ENCODE measurements around the gene TNFRSF11A. TPM values are rescaled to one million over a fixed set of nuclear protein-coding genes. Genes with fewer than 3 reads are reported as not detected.

Gene TNFRSF11A
- total and polyA plus RNA-seq, 4 donors = 0.38 to 9.1 (median 4.8) TPM

- no peak overlapping the region for H3K27ac ChIP-seq (ENCODE audit: low read depth in 1 of 2, low read length in 2 of 2)
- H3K27me3 ChIP-seq (ENCODE audit: control insufficient read depth in 1 of 2, insufficient read depth in 2 of 2, low read length in 1 of 2) = no peaks in the 10 kb centered on the region
- intact Hi-C loops (cut with DNase I) = no loop called here
- no peaks in the 10 kb centered on the region for H3K9me3 ChIP-seq (ENCODE audit: control insufficient read depth, low read length)
- no peaks in the 10 kb centered on the region for H3K4me1 ChIP-seq (ENCODE audit: control insufficient read depth in 1 of 2, insufficient read depth in 2 of 2, low read length in 2 of 2)
- ATAC-seq (ENCODE audit: low FRiP score) (no peak), DNase-seq (no peak)
- H3K4me3 ChIP-seq (ENCODE audit: low read length in 2 of 2) = no peak overlapping the region
- WGBS, 2 donors = 84 to 86% methylated on average over 5 of the region's 5 CpGs
- no peaks in the 10 kb centered on the region for H3K36me3 ChIP-seq (ENCODE audit: control insufficient read depth in 1 of 2, insufficient read depth in 2 of 2, low read length in 1 of 2)
Observed at GRCh38 chr18:62336618-62337017, 11.5 kb downstream of the TNFRSF11A start.

DNA sequence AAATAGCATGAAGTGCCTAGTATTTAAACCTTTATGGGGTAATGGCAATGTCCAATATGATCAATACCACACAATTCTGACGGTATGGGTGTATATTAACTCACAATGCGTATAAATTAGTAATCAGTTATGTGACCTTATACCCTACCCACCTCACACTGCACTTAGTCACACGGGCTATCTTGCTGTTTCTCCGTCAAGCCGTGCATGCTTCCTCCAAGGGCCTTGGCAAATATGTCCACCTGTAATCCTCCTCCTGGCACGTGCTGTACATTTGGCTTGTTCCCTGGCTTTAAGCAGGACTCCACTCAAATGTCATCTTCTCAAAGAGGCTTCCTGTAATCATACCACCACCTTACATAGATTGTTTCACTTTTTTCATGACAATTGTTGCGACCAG lies 12.2 kb downstream of the TNFRSF11A start:
- no peaks in the 10 kb centered on the region for H3K9me3 ChIP-seq (ENCODE audit: control insufficient read depth, low read length)
- WGBS, 2 donors = 85% methylated on average over 7 of the region's 7 CpGs
- H3K4me3 ChIP-seq (ENCODE audit: low read length in 2 of 2) = no peak overlapping the region
- no peaks in the 10 kb centered on the region for H3K4me1 ChIP-seq (ENCODE audit: control insufficient read depth in 1 of 2, insufficient read depth in 2 of 2, low read length in 2 of 2)
- no peaks in the 10 kb centered on the region for H3K36me3 ChIP-seq (ENCODE audit: control insufficient read depth in 1 of 2, insufficient read depth in 2 of 2, low read length in 1 of 2)
- H3K27me3 ChIP-seq (ENCODE audit: control insufficient read depth in 1 of 2, insufficient read depth in 2 of 2, low read length in 1 of 2) = no peaks in the 10 kb centered on the region
- no peak for DNase-seq
- H3K27ac ChIP-seq (ENCODE audit: low read depth in 1 of 2, low read length in 2 of 2) = no peak overlapping the region
- no peak for ATAC-seq (ENCODE audit: low FRiP score)
- intact Hi-C loops (cut with DNase I) = no loop called here

DNA sequence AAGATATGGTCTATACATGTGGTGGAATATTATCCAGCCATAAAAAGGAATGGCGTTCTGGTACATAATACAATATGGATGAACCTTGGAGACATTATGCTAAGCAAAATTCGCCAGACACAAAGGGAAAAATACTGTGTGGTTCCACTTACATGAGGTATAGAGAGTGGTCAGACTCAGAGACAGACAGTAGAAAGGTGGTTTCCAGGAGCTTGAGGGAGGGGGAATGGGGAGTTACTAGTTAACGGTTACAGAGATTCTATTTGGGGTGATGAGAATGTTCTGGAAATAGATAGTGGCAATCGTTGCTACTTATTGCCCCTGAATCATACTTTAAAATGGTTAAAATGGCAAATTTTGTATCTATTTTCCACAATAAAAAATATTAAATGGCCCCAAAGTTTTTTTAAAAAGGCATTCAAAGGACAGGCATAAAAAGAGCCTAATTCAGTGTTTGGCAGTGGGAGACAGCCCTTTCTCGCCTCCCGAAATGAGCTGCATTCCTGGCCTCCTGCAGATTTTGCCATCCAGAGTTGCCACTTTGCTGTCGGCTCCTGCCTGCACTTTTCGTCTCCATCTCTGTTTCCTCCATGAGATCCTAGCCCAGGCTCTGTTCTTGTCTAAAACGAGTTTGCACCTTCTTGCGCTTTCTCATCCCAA lies 13.5 kb downstream of the TNFRSF11A start:
- intact Hi-C loops (cut with DNase I) = no loop called here
- Histone ChIP-seq H3K27me3 (ENCODE audit: control insufficient read depth in 1 of 2, insufficient read depth in 2 of 2, low read length in 1 of 2) (no peaks in the 10 kb centered on the region), H3K4me1 (ENCODE audit: control insufficient read depth in 1 of 2, insufficient read depth in 2 of 2, low read length in 2 of 2) (no peaks in the 10 kb centered on the region), H3K27ac (ENCODE audit: low read depth in 1 of 2, low read length in 2 of 2) (no peak overlapping the region), H3K9me3 (ENCODE audit: control insufficient read depth, low read length) (no peaks in the 10 kb centered on the region), H3K4me3 (ENCODE audit: low read length in 2 of 2) (no peak overlapping the region), H3K36me3 (ENCODE audit: control insufficient read depth in 1 of 2, insufficient read depth in 2 of 2, low read length in 1 of 2) (no peaks in the 10 kb centered on the region)
- 69% methylated on average over 10 of the region's 10 CpGs for WGBS, 2 donors
- DNase-seq = no peak
- ATAC-seq (ENCODE audit: low FRiP score) = no peak

DNA sequence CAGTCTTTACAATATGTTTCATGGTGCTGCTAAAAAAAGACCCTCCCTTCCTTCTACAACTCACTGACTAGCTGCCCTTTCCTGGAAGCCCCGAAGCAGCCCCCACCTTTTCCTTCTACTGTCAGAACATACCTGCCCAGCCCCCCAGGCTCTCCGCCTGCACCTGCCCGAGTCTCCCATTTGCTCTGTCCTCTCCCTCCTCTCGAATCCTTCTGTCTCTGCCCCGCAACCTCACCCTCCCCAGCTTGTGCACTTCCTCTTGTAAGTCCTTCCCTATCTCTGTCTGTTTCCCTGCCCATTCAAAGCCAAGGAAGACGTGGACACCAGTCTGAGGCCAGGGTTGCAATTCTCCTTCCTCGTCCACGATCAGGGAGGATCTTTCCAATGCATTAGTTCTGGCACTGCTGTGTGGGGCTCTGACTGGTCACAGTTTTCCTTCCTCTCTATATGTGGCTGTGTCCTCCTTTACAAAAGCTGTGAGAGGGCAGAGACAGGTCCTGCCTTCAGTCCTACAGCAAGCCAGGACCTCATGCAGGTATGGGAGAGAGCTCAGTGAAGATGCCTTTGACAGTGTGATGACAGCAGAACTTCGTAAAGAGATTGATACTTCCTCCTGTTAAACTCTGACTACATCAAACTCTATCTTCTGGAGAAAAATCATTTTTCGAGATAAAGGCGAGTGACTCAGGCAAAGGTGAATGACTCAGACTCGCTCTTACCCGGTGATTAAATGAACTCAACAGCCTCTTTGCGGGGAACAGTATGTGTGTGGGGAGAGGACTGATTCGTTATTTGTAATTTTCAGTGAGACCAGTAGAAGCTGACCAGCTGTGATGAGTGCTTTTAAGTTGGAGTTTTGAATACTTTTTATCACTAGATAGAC lies 14.2 kb downstream of the TNFRSF11A start:
- Histone ChIP-seq H3K27ac (ENCODE audit: low read depth in 1 of 2, low read length in 2 of 2) (no peak overlapping the region), H3K9me3 (ENCODE audit: control insufficient read depth, low read length) (no peaks in the 10 kb centered on the region), H3K4me3 (ENCODE audit: low read length in 2 of 2) (no peak overlapping the region), H3K36me3 (ENCODE audit: control insufficient read depth in 1 of 2, insufficient read depth in 2 of 2, low read length in 1 of 2) (no peaks in the 10 kb centered on the region), H3K4me1 (ENCODE audit: control insufficient read depth in 1 of 2, insufficient read depth in 2 of 2, low read length in 2 of 2) (no peaks in the 10 kb centered on the region), H3K27me3 (ENCODE audit: control insufficient read depth in 1 of 2, insufficient read depth in 2 of 2, low read length in 1 of 2) (no peaks in the 10 kb centered on the region)
- 69 to 70% methylated on average over 15 of the region's 15 CpGs for WGBS, 2 donors
- ATAC-seq (ENCODE audit: low FRiP score) = peak; percentile 11
- intact Hi-C loops (cut with DNase I) = no loop called here
- DNase-seq = peak in 1 of 2 donors; percentile 56

GRCh38 chr18:62340996-62341395 lies 15.9 kb downstream of the TNFRSF11A start:
- Histone ChIP-seq H3K27ac (ENCODE audit: low read depth in 1 of 2, low read length in 2 of 2) (no peak overlapping the region), H3K4me3 (ENCODE audit: low read length in 2 of 2) (no peak overlapping the region), H3K4me1 (ENCODE audit: control insufficient read depth in 1 of 2, insufficient read depth in 2 of 2, low read length in 2 of 2) (no peaks in the 10 kb centered on the region), H3K9me3 (ENCODE audit: control insufficient read depth, low read length) (no peaks in the 10 kb centered on the region), H3K36me3 (ENCODE audit: control insufficient read depth in 1 of 2, insufficient read depth in 2 of 2, low read length in 1 of 2) (no peaks in the 10 kb centered on the region), H3K27me3 (ENCODE audit: control insufficient read depth in 1 of 2, insufficient read depth in 2 of 2, low read length in 1 of 2) (no peaks in the 10 kb centered on the region)
- intact Hi-C loops (cut with DNase I) = no loop called here
- no peak for DNase-seq
- 71 to 74% methylated on average over 9 of the region's 9 CpGs for WGBS, 2 donors
- ATAC-seq (ENCODE audit: low FRiP score) = no peak

DNA sequence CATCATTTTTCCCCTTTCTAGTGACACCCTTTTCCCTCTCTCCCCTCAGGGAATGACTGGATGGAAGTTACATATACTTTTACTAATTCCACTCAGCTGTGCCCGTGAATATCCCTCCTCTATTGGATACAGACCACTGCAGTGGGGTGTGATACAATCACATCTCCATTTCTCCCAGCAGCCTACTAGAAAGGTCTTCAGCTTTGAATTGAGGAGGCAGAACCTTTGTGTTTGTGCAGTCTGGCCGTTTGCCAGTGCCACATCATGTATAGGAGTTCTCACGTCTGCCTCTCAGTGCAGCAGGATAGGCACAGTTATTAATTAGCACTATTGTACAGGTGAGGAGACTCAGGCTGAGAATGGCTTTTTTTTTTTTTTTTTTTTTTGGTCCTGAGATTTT lies 16.4 kb downstream of the TNFRSF11A start:
- H3K4me1 ChIP-seq (ENCODE audit: control insufficient read depth in 1 of 2, insufficient read depth in 2 of 2, low read length in 2 of 2) = no peaks in the 10 kb centered on the region
- no peak overlapping the region for H3K4me3 ChIP-seq (ENCODE audit: low read length in 2 of 2)
- no peak overlapping the region for H3K27ac ChIP-seq (ENCODE audit: low read depth in 1 of 2, low read length in 2 of 2)
- 54 to 59% methylated on average over 3 of the region's 3 CpGs for WGBS, 2 donors
- intact Hi-C loops (cut with DNase I) = no loop called here
- DNase-seq (no peak), ATAC-seq (ENCODE audit: low FRiP score) (no peak)
- no peaks in the 10 kb centered on the region for H3K36me3 ChIP-seq (ENCODE audit: control insufficient read depth in 1 of 2, insufficient read depth in 2 of 2, low read length in 1 of 2)
- H3K27me3 ChIP-seq (ENCODE audit: control insufficient read depth in 1 of 2, insufficient read depth in 2 of 2, low read length in 1 of 2) = no peaks in the 10 kb centered on the region
- no peaks in the 10 kb centered on the region for H3K9me3 ChIP-seq (ENCODE audit: control insufficient read depth, low read length)

DNA sequence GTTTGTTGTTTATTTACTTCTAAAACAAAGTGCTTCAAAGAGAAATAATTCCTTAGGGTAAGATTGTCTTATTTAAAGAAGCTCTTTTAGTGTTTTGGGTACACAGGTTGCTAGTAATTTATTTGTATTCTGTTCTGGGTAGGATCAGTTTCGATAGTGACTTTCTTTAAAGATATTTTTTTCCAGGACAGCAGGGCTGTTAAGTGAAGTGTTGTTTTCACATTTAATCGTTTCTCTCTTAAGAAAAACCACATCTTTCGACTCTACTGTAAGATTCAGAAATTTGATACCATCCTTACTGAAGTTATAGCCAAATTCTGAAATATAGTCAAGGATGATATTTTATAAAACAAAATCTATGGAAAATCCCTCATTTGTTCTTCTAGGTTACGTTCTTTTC lies 17.8 kb downstream of the TNFRSF11A start:
- no peaks in the 10 kb centered on the region for H3K4me1 ChIP-seq (ENCODE audit: control insufficient read depth in 1 of 2, insufficient read depth in 2 of 2, low read length in 2 of 2)
- no peaks in the 10 kb centered on the region for H3K36me3 ChIP-seq (ENCODE audit: control insufficient read depth in 1 of 2, insufficient read depth in 2 of 2, low read length in 1 of 2)
- H3K4me3 ChIP-seq (ENCODE audit: low read length in 2 of 2) = no peak overlapping the region
- no peak overlapping the region for H3K27ac ChIP-seq (ENCODE audit: low read depth in 1 of 2, low read length in 2 of 2)
- no peaks in the 10 kb centered on the region for H3K9me3 ChIP-seq (ENCODE audit: control insufficient read depth, low read length)
- WGBS, 2 donors = 84 to 85% methylated on average over 4 of the region's 4 CpGs
- DNase-seq (no peak), ATAC-seq (ENCODE audit: low FRiP score) (no peak)
- intact Hi-C loops (cut with DNase I) = no loop called here
- no peaks in the 10 kb centered on the region for H3K27me3 ChIP-seq (ENCODE audit: control insufficient read depth in 1 of 2, insufficient read depth in 2 of 2, low read length in 1 of 2)

- H3K36me3 ChIP-seq (ENCODE audit: control insufficient read depth in 1 of 2, insufficient read depth in 2 of 2, low read length in 1 of 2) = no peaks in the 10 kb centered on the region
- no peaks in the 10 kb centered on the region for H3K9me3 ChIP-seq (ENCODE audit: control insufficient read depth, low read length)
- ATAC-seq (ENCODE audit: low FRiP score) (no peak), DNase-seq (no peak)
- H3K4me3 ChIP-seq (ENCODE audit: low read length in 2 of 2) = no peak overlapping the region
- 72 to 81% methylated on average over 8 of the region's 8 CpGs for WGBS, 2 donors
- H3K27me3 ChIP-seq (ENCODE audit: control insufficient read depth in 1 of 2, insufficient read depth in 2 of 2, low read length in 1 of 2) = no peaks in the 10 kb centered on the region
- intact Hi-C loops (cut with DNase I) = no loop called here
- no peak overlapping the region for H3K27ac ChIP-seq (ENCODE audit: low read depth in 1 of 2, low read length in 2 of 2)
- H3K4me1 ChIP-seq (ENCODE audit: control insufficient read depth in 1 of 2, insufficient read depth in 2 of 2, low read length in 2 of 2) = no peaks in the 10 kb centered on the region
Observed at GRCh38 chr18:62343316-62343715, 18.2 kb downstream of the TNFRSF11A start.

DNA sequence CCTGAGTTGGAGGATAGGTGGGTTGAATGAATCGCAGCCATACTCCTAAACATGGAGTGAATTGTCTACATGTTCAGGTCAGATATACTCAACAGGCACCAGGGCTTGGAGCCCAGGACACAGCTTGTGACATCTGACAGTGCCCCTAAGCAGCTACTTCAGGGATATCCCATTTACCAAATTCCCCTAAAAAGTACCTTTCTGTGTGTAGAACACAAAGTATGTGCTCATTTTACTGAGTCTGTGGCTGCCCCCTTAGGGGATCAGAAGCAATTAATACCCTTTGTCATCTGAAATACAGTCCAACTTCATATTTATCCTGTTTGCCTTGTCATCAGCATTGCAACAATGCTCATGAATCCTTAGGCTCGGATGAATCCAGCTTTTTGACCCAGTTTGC lies 20.8 kb downstream of the TNFRSF11A start:
- DNase-seq (no peak), ATAC-seq (ENCODE audit: low FRiP score) (no peak)

More for the DNA sequence above, 20.8 kb downstream of the TNFRSF11A start:
- intact Hi-C loops (cut with DNase I) = no loop called here
- no peaks in the 10 kb centered on the region for H3K27me3 ChIP-seq (ENCODE audit: control insufficient read depth in 1 of 2, insufficient read depth in 2 of 2, low read length in 1 of 2)
- H3K4me1 ChIP-seq (ENCODE audit: control insufficient read depth in 1 of 2, insufficient read depth in 2 of 2, low read length in 2 of 2) = no peaks in the 10 kb centered on the region
- H3K9me3 ChIP-seq (ENCODE audit: control insufficient read depth, low read length) = no peaks in the 10 kb centered on the region
- WGBS, 2 donors = 91 to 92% methylated on average over 2 of the region's 2 CpGs
- no peak overlapping the region for H3K27ac ChIP-seq (ENCODE audit: low read depth in 1 of 2, low read length in 2 of 2)
- no peaks in the 10 kb centered on the region for H3K36me3 ChIP-seq (ENCODE audit: control insufficient read depth in 1 of 2, insufficient read depth in 2 of 2, low read length in 1 of 2)
- H3K4me3 ChIP-seq (ENCODE audit: low read length in 2 of 2) = no peak overlapping the region
